Ectodermal cell (in vitro differentiated cells): ENCODE results near the gene CEP72.

Experiments
- H3K27ac ChIP-seq: 2 replicates; pipeline ENCODE4 v1.7.0; 2013; ENCODE audit warnings: mild to moderate bottlenecking, low read depth, low read length; ENCODE audit not compliant: insufficient read depth, poor library complexity, severe bottlenecking
- H3K27me3 ChIP-seq: 2 replicates; pipeline ENCODE4 v1.7.0; 2013; ENCODE audit warnings: mild to moderate bottlenecking, low read length; ENCODE audit not compliant: insufficient read depth, control insufficient read depth, poor library complexity, severe bottlenecking
- H3K36me3 ChIP-seq: one replicate; pipeline ENCODE4 v1.7.0; 2013; ENCODE audit warnings: low read length; ENCODE audit not compliant: control insufficient read depth, insufficient read depth
- H3K4me1 ChIP-seq: one replicate; pipeline ENCODE4 v1.7.0; 2013; ENCODE audit warnings: low read length; ENCODE audit not compliant: control insufficient read depth, insufficient read depth
- H3K4me3 ChIP-seq: 2 replicates; pipeline ENCODE4 v1.7.0; 2013; ENCODE audit warnings: low read depth, low read length, control low read depth; ENCODE audit not compliant: insufficient read depth
- H3K9me3 ChIP-seq: 2 replicates; pipeline ENCODE4 v1.7.0; 2013; ENCODE audit warnings: mild to moderate bottlenecking, low read length, moderate library complexity; ENCODE audit not compliant: control insufficient read depth
- WGBS, 2 experiments: methylation state at CpG; one replicate each; pipeline ENCODE4 v1.1.7; 2013; ENCODE audit warnings: missing lambda C conversion rate in 2 of 2; 5-methylcytosine and 5-hydroxymethylcytosine counted together

Gene CEP72

GRCh38 chr5:594226-594860 is 17.8 kb upstream of the CEP72 start:
- Histone ChIP-seq H3K27ac (no peak overlapping the region), H3K4me3 (no peak overlapping the region), H3K9me3 (no peaks in the 10 kb centered on the region), H3K27me3 (peaks cover 36% of the 10 kb centered on the region), H3K4me1 (no peaks in the 10 kb centered on the region), H3K36me3 (no peaks in the 10 kb centered on the region)
- WGBS, 2 experiments: 86 to 92% methylated on average over 2 of the region's 2 CpGs

- Histone ChIP-seq H3K36me3 (no peaks in the 10 kb centered on the region), H3K4me1 (no peaks in the 10 kb centered on the region), H3K9me3 (no peaks in the 10 kb centered on the region), H3K4me3 (no peak overlapping the region), H3K27me3 (peaks cover 37% of the 10 kb centered on the region), H3K27ac (no peak overlapping the region)
- WGBS, 2 experiments: 94% methylated on average over 3 of the region's 3 CpGs
Measured at GRCh38 chr5:595285-595875, 16.8 kb upstream of the CEP72 start.

- Histone ChIP-seq H3K36me3 (no peaks in the 10 kb centered on the region), H3K27me3 (peaks cover 37% of the 10 kb centered on the region), H3K4me1 (no peaks in the 10 kb centered on the region), H3K9me3 (no peaks in the 10 kb centered on the region), H3K4me3 (no peak overlapping the region), H3K27ac (no peak overlapping the region)
- WGBS, 2 experiments: 69 to 74% methylated on average over 10 of the region's 10 CpGs
Measured at GRCh38 chr5:597871-598563, 14.1 kb upstream of the CEP72 start.

- H3K4me3 ChIP-seq: no peak overlapping the region
- no peaks in the 10 kb centered on the region for H3K4me1 ChIP-seq
- H3K27me3 ChIP-seq: peaks cover 37% of the 10 kb centered on the region
- WGBS, 2 experiments: 85 to 87% methylated on average over 14 of the region's 14 CpGs
- H3K36me3 ChIP-seq: no peaks in the 10 kb centered on the region
- no peaks in the 10 kb centered on the region for H3K9me3 ChIP-seq
- no peak overlapping the region for H3K27ac ChIP-seq
Measured at GRCh38 chr5:598564-598890, 13.6 kb upstream of the CEP72 start.

GRCh38 chr5:600886-601541 is 11.1 kb upstream of the CEP72 start:
- no peak overlapping the region for H3K27ac ChIP-seq
- no peaks in the 10 kb centered on the region for H3K36me3 ChIP-seq
- 89 to 92% methylated on average over 26 of the region's 26 CpGs for WGBS, 2 experiments
- no peaks in the 10 kb centered on the region for H3K9me3 ChIP-seq
- H3K4me1 ChIP-seq: no peaks in the 10 kb centered on the region
- H3K27me3 ChIP-seq: peaks cover 33% of the 10 kb centered on the region
- no peak overlapping the region for H3K4me3 ChIP-seq

GRCh38 chr5:601771-602465 is 10.2 kb upstream of the CEP72 start:
- 94% methylated on average over 47 of the region's 47 CpGs for WGBS, 2 experiments
- Histone ChIP-seq H3K4me3 (no peak overlapping the region), H3K27me3 (peaks cover 25% of the 10 kb centered on the region), H3K36me3 (no peaks in the 10 kb centered on the region), H3K4me1 (no peaks in the 10 kb centered on the region), H3K9me3 (no peaks in the 10 kb centered on the region), H3K27ac (no peak overlapping the region)

GRCh38 chr5:602466-603035 is 9.6 kb upstream of the CEP72 start:
- H3K4me1 ChIP-seq: no peaks in the 10 kb centered on the region
- no peak overlapping the region for H3K27ac ChIP-seq
- H3K4me3 ChIP-seq: no peak overlapping the region
- no peaks in the 10 kb centered on the region for H3K36me3 ChIP-seq
- no peaks in the 10 kb centered on the region for H3K9me3 ChIP-seq
- WGBS, 2 experiments: 91 to 95% methylated on average over 17 of the region's 17 CpGs
- peaks cover 18% of the 10 kb centered on the region for H3K27me3 ChIP-seq

GRCh38 chr5:603081-603998 is 8.8 kb upstream of the CEP72 start:
- H3K9me3 ChIP-seq: no peaks in the 10 kb centered on the region
- H3K4me1 ChIP-seq: no peaks in the 10 kb centered on the region
- WGBS, 2 experiments: 91 to 92% methylated on average over 32 of the region's 32 CpGs
- no peak overlapping the region for H3K27ac ChIP-seq
- no peak overlapping the region for H3K4me3 ChIP-seq
- peaks cover 11% of the 10 kb centered on the region for H3K27me3 ChIP-seq
- no peaks in the 10 kb centered on the region for H3K36me3 ChIP-seq

- Histone ChIP-seq H3K27ac (no peak overlapping the region), H3K36me3 (no peaks in the 10 kb centered on the region), H3K4me3 (no peak overlapping the region), H3K27me3 (peaks cover under 1% of the 10 kb centered on the region), H3K4me1 (no peaks in the 10 kb centered on the region), H3K9me3 (no peaks in the 10 kb centered on the region)
- WGBS, 2 experiments: 88 to 90% methylated on average over 12 of the region's 12 CpGs
Measured at GRCh38 chr5:604391-604831, 7.7 kb upstream of the CEP72 start.
